Measurements from ENCODE around the gene RGS3. TPM values are rescaled to one million over a fixed set of nuclear protein-coding genes. Genes with fewer than 3 reads are reported as not detected.
A peak's percentile ranks its signal among the peaks of the same experiment; 100 is the strongest.

RGS3 gene
- total RNA-seq, 1 donor from 2014 or later, result 122 TPM

- intact Hi-C loops (cut with micrococcal nuclease), result no loop called here
- H3K4me1 Mint-ChIP-seq, result peaks cover 36% of the 10 kb centered on the region
- H3K27ac Mint-ChIP-seq, result peak overlapping the region; percentile 62
- H3K36me3 Mint-ChIP-seq (ENCODE audit: low read depth), result peaks cover 11% of the 10 kb centered on the region
- H3K9me3 Mint-ChIP-seq, result peaks cover 4% of the 10 kb centered on the region
- no peak overlapping the region for H3K4me3 Mint-ChIP-seq
- H3K27me3 Mint-ChIP-seq, result no peaks in the 10 kb centered on the region
- no peak for DNase-seq
Measured at GRCh38 chr9:113558632-113559502, 95.3 kb downstream of the RGS3 start.

GRCh38 chr9:113559834-113560800 is 96.6 kb downstream of the RGS3 start:
- intact Hi-C loops (cut with micrococcal nuclease), result no loop called here
- peaks cover 39% of the 10 kb centered on the region for H3K4me1 Mint-ChIP-seq

GRCh38 chr9:113562653-113563381 is 99.3 kb downstream of the RGS3 start:
- H3K4me3 Mint-ChIP-seq, result no peak overlapping the region
- intact Hi-C loops (cut with micrococcal nuclease), result no loop called here
- H3K9me3 Mint-ChIP-seq, result no peaks in the 10 kb centered on the region
- no peaks in the 10 kb centered on the region for H3K27me3 Mint-ChIP-seq
- peaks cover 27% of the 10 kb centered on the region for H3K4me1 Mint-ChIP-seq
- H3K27ac Mint-ChIP-seq, result no peak overlapping the region
- no peak for DNase-seq
- peaks cover 7% of the 10 kb centered on the region for H3K36me3 Mint-ChIP-seq (ENCODE audit: low read depth)

More at GRCh38 chr9:113559834-113560800, 96.6 kb downstream of the RGS3 start:
- no peak for DNase-seq
- no peak overlapping the region for H3K4me3 Mint-ChIP-seq
- H3K27me3 Mint-ChIP-seq, result no peaks in the 10 kb centered on the region
- H3K36me3 Mint-ChIP-seq (ENCODE audit: low read depth), result peaks cover 7% of the 10 kb centered on the region
- peaks cover under 1% of the 10 kb centered on the region for H3K9me3 Mint-ChIP-seq
- peak overlapping the region; percentile 45 for H3K27ac Mint-ChIP-seq

GRCh38 chr9:113563826-113564497 is 100.4 kb downstream of the RGS3 start:
- intact Hi-C loops (cut with micrococcal nuclease), result no loop called here
- Mint-ChIP-seq H3K27ac (peak overlapping the region; percentile 46), H3K4me3 (no peak overlapping the region), H3K27me3 (no peaks in the 10 kb centered on the region), H3K4me1 (peaks cover 27% of the 10 kb centered on the region), H3K9me3 (no peaks in the 10 kb centered on the region), H3K36me3 (ENCODE audit: low read depth) (peaks cover 7% of the 10 kb centered on the region)
- no peak for DNase-seq

- H3K27ac Mint-ChIP-seq, result no peak overlapping the region
- H3K27me3 Mint-ChIP-seq, result no peaks in the 10 kb centered on the region
- H3K9me3 Mint-ChIP-seq, result no peaks in the 10 kb centered on the region
- peaks cover 28% of the 10 kb centered on the region for H3K4me1 Mint-ChIP-seq
- DNase-seq, result no peak
- H3K4me3 Mint-ChIP-seq, result no peak overlapping the region
- H3K36me3 Mint-ChIP-seq (ENCODE audit: low read depth), result peaks cover 7% of the 10 kb centered on the region
- intact Hi-C loops (cut with micrococcal nuclease), result no loop called here
Measured at GRCh38 chr9:113564498-113565237, 101.1 kb downstream of the RGS3 start.

GRCh38 chr9:113566016-113566711 is 102.6 kb downstream of the RGS3 start:
- Mint-ChIP-seq H3K27me3 (no peaks in the 10 kb centered on the region), H3K36me3 (ENCODE audit: low read depth) (peaks cover 8% of the 10 kb centered on the region), H3K9me3 (no peaks in the 10 kb centered on the region), H3K27ac (no peak overlapping the region), H3K4me1 (peaks cover 21% of the 10 kb centered on the region), H3K4me3 (no peak overlapping the region)
- DNase-seq, result no peak
- intact Hi-C loops (cut with micrococcal nuclease), result no loop called here

- H3K27me3 Mint-ChIP-seq, result no peaks in the 10 kb centered on the region
- H3K36me3 Mint-ChIP-seq (ENCODE audit: low read depth), result peaks cover 5% of the 10 kb centered on the region
- no peak overlapping the region for H3K4me3 Mint-ChIP-seq
- no peak overlapping the region for H3K27ac Mint-ChIP-seq
- DNase-seq, result no peak
- H3K4me1 Mint-ChIP-seq, result peaks cover 23% of the 10 kb centered on the region
- intact Hi-C loops (cut with micrococcal nuclease), result no loop called here
- no peaks in the 10 kb centered on the region for H3K9me3 Mint-ChIP-seq
Measured at GRCh38 chr9:113566712-113567071, 103.2 kb downstream of the RGS3 start.

GRCh38 chr9:113567361-113568080 is 104.0 kb downstream of the RGS3 start:
- no peak for DNase-seq
- intact Hi-C loops (cut with micrococcal nuclease), result no loop called here
- peaks cover 26% of the 10 kb centered on the region for H3K4me1 Mint-ChIP-seq
- H3K27ac Mint-ChIP-seq, result no peak overlapping the region
- H3K4me3 Mint-ChIP-seq, result no peak overlapping the region
- H3K27me3 Mint-ChIP-seq, result no peaks in the 10 kb centered on the region
- H3K36me3 Mint-ChIP-seq (ENCODE audit: low read depth), result peaks cover 8% of the 10 kb centered on the region
- H3K9me3 Mint-ChIP-seq, result no peaks in the 10 kb centered on the region

- no peak for DNase-seq
- Mint-ChIP-seq H3K27ac (no peak overlapping the region), H3K9me3 (no peaks in the 10 kb centered on the region), H3K4me3 (no peak overlapping the region), H3K36me3 (ENCODE audit: low read depth) (peaks cover 8% of the 10 kb centered on the region), H3K27me3 (no peaks in the 10 kb centered on the region), H3K4me1 (peaks cover 28% of the 10 kb centered on the region)
- intact Hi-C loops (cut with micrococcal nuclease), result no loop called here
Measured at GRCh38 chr9:113568081-113568435, 104.5 kb downstream of the RGS3 start.

GRCh38 chr9:113568571-113569321 is 105.2 kb downstream of the RGS3 start:
- H3K27me3 Mint-ChIP-seq, result no peaks in the 10 kb centered on the region
- H3K9me3 Mint-ChIP-seq, result no peaks in the 10 kb centered on the region
- peaks cover 32% of the 10 kb centered on the region for H3K4me1 Mint-ChIP-seq
- H3K27ac Mint-ChIP-seq, result no peak overlapping the region
- intact Hi-C loops (cut with micrococcal nuclease), result no loop called here
- H3K4me3 Mint-ChIP-seq, result no peak overlapping the region
- H3K36me3 Mint-ChIP-seq (ENCODE audit: low read depth), result peaks cover 6% of the 10 kb centered on the region
- no peak for DNase-seq

GRCh38 chr9:113569472-113570060 is 106.0 kb downstream of the RGS3 start:
- H3K4me3 Mint-ChIP-seq, result no peak overlapping the region
- H3K9me3 Mint-ChIP-seq, result no peaks in the 10 kb centered on the region
- H3K4me1 Mint-ChIP-seq, result peaks cover 36% of the 10 kb centered on the region
- no peak overlapping the region for H3K27ac Mint-ChIP-seq
- H3K27me3 Mint-ChIP-seq, result no peaks in the 10 kb centered on the region
- intact Hi-C loops (cut with micrococcal nuclease), result no loop called here
- DNase-seq, result no peak
- H3K36me3 Mint-ChIP-seq (ENCODE audit: low read depth), result peaks cover 6% of the 10 kb centered on the region
